Measurements from ENCODE around the gene FAM114A2.

GRCh38 chr5:154010660-154011059 is 28.1 kb downstream of the FAM114A2 start:
- TF ChIP-seq, protein P1, sequence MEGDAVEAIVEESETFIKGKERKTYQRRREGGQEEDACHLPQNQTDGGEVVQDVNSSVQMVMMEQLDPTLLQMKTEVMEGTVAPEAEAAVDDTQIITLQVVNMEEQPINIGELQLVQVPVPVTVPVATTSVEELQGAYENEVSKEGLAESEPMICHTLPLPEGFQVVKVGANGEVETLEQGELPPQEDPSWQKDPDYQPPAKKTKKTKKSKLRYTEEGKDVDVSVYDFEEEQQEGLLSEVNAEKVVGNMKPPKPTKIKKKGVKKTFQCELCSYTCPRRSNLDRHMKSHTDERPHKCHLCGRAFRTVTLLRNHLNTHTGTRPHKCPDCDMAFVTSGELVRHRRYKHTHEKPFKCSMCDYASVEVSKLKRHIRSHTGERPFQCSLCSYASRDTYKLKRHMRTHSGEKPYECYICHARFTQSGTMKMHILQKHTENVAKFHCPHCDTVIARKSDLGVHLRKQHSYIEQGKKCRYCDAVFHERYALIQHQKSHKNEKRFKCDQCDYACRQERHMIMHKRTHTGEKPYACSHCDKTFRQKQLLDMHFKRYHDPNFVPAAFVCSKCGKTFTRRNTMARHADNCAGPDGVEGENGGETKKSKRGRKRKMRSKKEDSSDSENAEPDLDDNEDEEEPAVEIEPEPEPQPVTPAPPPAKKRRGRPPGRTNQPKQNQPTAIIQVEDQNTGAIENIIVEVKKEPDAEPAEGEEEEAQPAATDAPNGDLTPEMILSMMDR (IDR thresholded peaks at IDR 0.05) = no peak
- TF ChIP-seq POLR2A (IDR thresholded peaks at IDR 0.05) (no peak), EP300 (IDR thresholded peaks at IDR 0.05) (no peak), POLR2AphosphoS5 (IDR thresholded peaks at IDR 0.05) (no peak)

Measured in sigmoid colon (tissue), 4 donors.